ENCODE results near the gene HEATR9. TPM values are rescaled to one million over a fixed set of nuclear protein-coding genes. Genes with fewer than 3 reads are reported as not detected.

Gene HEATR9
- total RNA-seq, 1 experiment from 2014 or later, result not detected

GRCh38 chr17:35856603-35857002, 12.1 kb downstream of the HEATR9 start:
- Histone ChIP-seq H3K4me3 (no peak overlapping the region), H3K4me1 (no peaks in the 10 kb centered on the region)
- DNase-seq, result no peak

GRCh38 chr17:35855965-35856364, 12.7 kb downstream of the HEATR9 start:
- no peaks in the 10 kb centered on the region for H3K27me3 ChIP-seq
- no peak overlapping the region for H3K4me3 ChIP-seq
- H3K4me1 ChIP-seq, result no peaks in the 10 kb centered on the region
- peaks cover 4% of the 10 kb centered on the region; the same call in 1 of the 2 replicates for H3K36me3 ChIP-seq
- no peaks in the 10 kb centered on the region for H3K9me3 ChIP-seq (replicated peaks)
- H3K27ac ChIP-seq, result no peak overlapping the region
- DNase-seq, result no peak

More at GRCh38 chr17:35856603-35857002, 12.1 kb downstream of the HEATR9 start:
- H3K27ac ChIP-seq, result no peak overlapping the region
- H3K9me3 ChIP-seq (replicated peaks), result no peaks in the 10 kb centered on the region
- H3K27me3 ChIP-seq, result no peaks in the 10 kb centered on the region
- no peaks in the 10 kb centered on the region for H3K36me3 ChIP-seq

- H3K4me3 ChIP-seq, result no peak overlapping the region
- H3K9me3 ChIP-seq (replicated peaks), result no peaks in the 10 kb centered on the region
- DNase-seq, result peak; percentile 60 to 83
- peaks cover 58% of the 10 kb centered on the region for H3K36me3 ChIP-seq
- no peaks in the 10 kb centered on the region for H3K27me3 ChIP-seq
- H3K4me1 ChIP-seq, result no peaks in the 10 kb centered on the region
- H3K27ac ChIP-seq, result no peak overlapping the region
These were observed 19.0 kb downstream of the HEATR9 start for GRCh38 chr17:35849469-35850348.

GRCh38 chr17:35847633-35848373, 20.9 kb downstream of the HEATR9 start:
- Histone ChIP-seq H3K9me3 (replicated peaks) (no peaks in the 10 kb centered on the region), H3K27ac (no peak overlapping the region), H3K4me3 (no peak overlapping the region), H3K4me1 (no peaks in the 10 kb centered on the region), H3K36me3 (peaks cover 76% of the 10 kb centered on the region), H3K27me3 (no peaks in the 10 kb centered on the region)
- no peak for DNase-seq

- no peaks in the 10 kb centered on the region for H3K27me3 ChIP-seq
- no peak overlapping the region for H3K4me3 ChIP-seq
- H3K36me3 ChIP-seq, result peaks cover 84% of the 10 kb centered on the region
- no peaks in the 10 kb centered on the region for H3K9me3 ChIP-seq (replicated peaks)
- no peak overlapping the region for H3K27ac ChIP-seq
- DNase-seq, result no peak
- H3K4me1 ChIP-seq, result no peaks in the 10 kb centered on the region
These were observed 21.7 kb downstream of the HEATR9 start for GRCh38 chr17:35847006-35847405.

- H3K9me3 ChIP-seq (replicated peaks), result no peaks in the 10 kb centered on the region
- DNase-seq, result no peak
- no peak overlapping the region for H3K4me3 ChIP-seq
- peaks cover 88% of the 10 kb centered on the region for H3K36me3 ChIP-seq
- no peaks in the 10 kb centered on the region for H3K4me1 ChIP-seq
- H3K27me3 ChIP-seq, result no peaks in the 10 kb centered on the region
- H3K27ac ChIP-seq, result no peak overlapping the region
These were observed 22.5 kb downstream of the HEATR9 start for GRCh38 chr17:35846055-35846809.

- H3K27me3 ChIP-seq, result no peaks in the 10 kb centered on the region
- H3K9me3 ChIP-seq (replicated peaks), result no peaks in the 10 kb centered on the region
- peaks cover 95% of the 10 kb centered on the region for H3K36me3 ChIP-seq
- DNase-seq, result no peak
- no peaks in the 10 kb centered on the region for H3K4me1 ChIP-seq
- H3K4me3 ChIP-seq, result no peak overlapping the region
- H3K27ac ChIP-seq, result no peak overlapping the region
These were observed 24.1 kb downstream of the HEATR9 start for GRCh38 chr17:35844547-35844946.

- Histone ChIP-seq H3K27ac (no peak overlapping the region), H3K36me3 (peaks cover 94% of the 10 kb centered on the region), H3K4me1 (no peaks in the 10 kb centered on the region), H3K27me3 (no peaks in the 10 kb centered on the region), H3K9me3 (replicated peaks) (no peaks in the 10 kb centered on the region), H3K4me3 (no peak overlapping the region)
- no peak for DNase-seq
These were observed 25.0 kb downstream of the HEATR9 start for GRCh38 chr17:35843698-35844097.

- Histone ChIP-seq H3K9me3 (replicated peaks) (no peaks in the 10 kb centered on the region), H3K4me1 (no peaks in the 10 kb centered on the region), H3K36me3 (peaks cover 94% of the 10 kb centered on the region), H3K27ac (no peak overlapping the region), H3K4me3 (no peak overlapping the region), H3K27me3 (no peaks in the 10 kb centered on the region)
- DNase-seq, result no peak
These were observed 26.5 kb downstream of the HEATR9 start for GRCh38 chr17:35842239-35842638.

GRCh38 chr17:35841505-35841904, 27.2 kb downstream of the HEATR9 start:
- Histone ChIP-seq H3K4me1 (no peaks in the 10 kb centered on the region), H3K36me3 (peaks cover 95% of the 10 kb centered on the region), H3K27ac (no peak overlapping the region), H3K27me3 (no peaks in the 10 kb centered on the region), H3K9me3 (replicated peaks) (no peaks in the 10 kb centered on the region), H3K4me3 (no peak overlapping the region)
- no peak for DNase-seq

- H3K36me3 ChIP-seq, result peaks cover 95% of the 10 kb centered on the region
- H3K4me3 ChIP-seq, result no peak overlapping the region
- H3K4me1 ChIP-seq, result no peaks in the 10 kb centered on the region
- no peaks in the 10 kb centered on the region for H3K9me3 ChIP-seq (replicated peaks)
- no peak for DNase-seq
- H3K27ac ChIP-seq, result no peak overlapping the region
- H3K27me3 ChIP-seq, result no peaks in the 10 kb centered on the region
These were observed 27.6 kb downstream of the HEATR9 start for GRCh38 chr17:35841101-35841500.

- Histone ChIP-seq H3K4me1 (no peaks in the 10 kb centered on the region), H3K4me3 (no peak overlapping the region), H3K27me3 (no peaks in the 10 kb centered on the region), H3K9me3 (replicated peaks) (no peaks in the 10 kb centered on the region), H3K27ac (no peak overlapping the region), H3K36me3 (peaks cover 81% of the 10 kb centered on the region)
- DNase-seq, result no peak
These were observed 43.5 kb downstream of the HEATR9 start for GRCh38 chr17:35825206-35825605.

GRCh38 chr17:35821308-35821707, 47.4 kb downstream of the HEATR9 start:
- Histone ChIP-seq H3K4me3 (no peak overlapping the region), H3K27ac (no peak overlapping the region), H3K4me1 (no peaks in the 10 kb centered on the region), H3K27me3 (no peaks in the 10 kb centered on the region), H3K36me3 (peaks cover 84% of the 10 kb centered on the region), H3K9me3 (replicated peaks) (no peaks in the 10 kb centered on the region)
- DNase-seq, result no peak

GRCh38 chr17:35819455-35819854, 49.2 kb downstream of the HEATR9 start:
- Histone ChIP-seq H3K27me3 (no peaks in the 10 kb centered on the region), H3K4me1 (no peaks in the 10 kb centered on the region), H3K9me3 (replicated peaks) (no peaks in the 10 kb centered on the region), H3K4me3 (no peak overlapping the region), H3K27ac (no peak overlapping the region), H3K36me3 (peaks cover 78% of the 10 kb centered on the region)
- no peak for DNase-seq

- Histone ChIP-seq H3K27me3 (no peaks in the 10 kb centered on the region), H3K36me3 (peaks cover 65% of the 10 kb centered on the region), H3K4me1 (no peaks in the 10 kb centered on the region), H3K9me3 (replicated peaks) (no peaks in the 10 kb centered on the region), H3K27ac (no peak overlapping the region), H3K4me3 (no peak overlapping the region)
- no peak for DNase-seq
These were observed 51.5 kb downstream of the HEATR9 start for GRCh38 chr17:35817196-35817595.
